Natural killer cell (primary cell): ENCODE measurements around the gene ANKRD61. TPM values are rescaled to one million over a fixed set of nuclear protein-coding genes. Genes with fewer than 3 reads are reported as not detected.
"Not testable (repeated sequence)": the region's sequence is repeated elsewhere in the genome, so short reads cannot be mapped to it uniquely, and the experiment has no call there.

Experiments
- ATAC-seq, 3 donors: fragments of 150-1000 bp in 2 of 3; fragments of 200-7000 bp in 1 of 3; cut with Tn5 transposase; 1 replicate in 1 of 3; 2 replicates in 2 of 3; pipeline ENCODE4 v1.10.0; 2021; ENCODE audit warnings: mild to moderate bottlenecking in 2 of 3, moderate library complexity in 2 of 3
- DNase-seq, 2 donors: peaks; one replicate each; pipeline versions ENCODE4 v3.0.0 to v3.0.0-alpha.2; 2013 to 2021; ENCODE audit warnings: mixed read lengths in 1 of 2
- H3K27ac ChIP-seq: one replicate; pipeline ENCODE4 v1.5.1; 2013; ENCODE audit warnings: mild to moderate bottlenecking, low read length
- H3K27me3 ChIP-seq: one replicate; pipeline ENCODE4 v1.6.1; 2013; ENCODE audit warnings: low read length; ENCODE audit not compliant: control insufficient read depth, insufficient read depth
- H3K36me3 ChIP-seq: one replicate; pipeline ENCODE4 v1.6.1; 2013; ENCODE audit warnings: low read length; ENCODE audit not compliant: control insufficient read depth, insufficient read depth
- H3K4me1 ChIP-seq: one replicate; pipeline ENCODE4 v1.6.1; 2013; ENCODE audit warnings: low read length; ENCODE audit not compliant: control insufficient read depth, insufficient read depth
- H3K4me3 ChIP-seq: one replicate; pipeline ENCODE4 v1.5.1; 2013; ENCODE audit warnings: low read length
- H3K9me3 ChIP-seq: one replicate; pipeline ENCODE4 v1.6.1; 2013; ENCODE audit warnings: low read length; ENCODE audit not compliant: control insufficient read depth, insufficient read depth
- H3K27ac Mint-ChIP-seq, 2 donors: one replicate each; pipeline ENCODE4 v1.8.0; 2022; ENCODE audit warnings: mild to moderate bottlenecking in 2 of 2, mixed read lengths in 2 of 2, moderate library complexity in 1 of 2
- H3K27me3 Mint-ChIP-seq, 2 donors: one replicate each; pipeline ENCODE4 v1.8.0; 2022; ENCODE audit warnings: low read depth in 2 of 2, mixed read lengths in 2 of 2
- H3K36me3 Mint-ChIP-seq: one replicate; pipeline ENCODE4 v1.8.0; 2022; ENCODE audit warnings: mixed read lengths
- H3K4me1 Mint-ChIP-seq, 2 donors: one replicate each; pipeline ENCODE4 v1.8.0; 2022; ENCODE audit warnings: mixed read lengths in 2 of 2
- H3K4me3 Mint-ChIP-seq: one replicate; pipeline ENCODE4 v1.8.0; 2022; ENCODE audit warnings: mild to moderate bottlenecking, moderate library complexity, mixed read lengths
- H3K9me3 Mint-ChIP-seq, 2 donors: one replicate each; pipeline ENCODE4 v1.8.0; 2022; ENCODE audit warnings: mixed read lengths in 2 of 2
- WGBS: methylation state at CpG from one replicate; pipeline ENCODE4 v1.1.7; 2013; ENCODE audit warnings: missing lambda C conversion rate; ENCODE audit not compliant: insufficient coverage; 5-methylcytosine and 5-hydroxymethylcytosine counted together
- intact Hi-C: fragments of 100-400 bp; cut with micrococcal nuclease; formaldehyde crosslinking; loops from one replicate; pipeline ENCODE4 v1.14.2; 2022
- total RNA-seq, 4 donors: library from RNA; stranded (reverse); fragments of 120-200 nt in 1 of 4; gene quantifications; one replicate each; pipeline versions ENCODE4 v1.2.3 to v1.2.4, GENCODE V29; 2013 to 2022
- TF ChIP-seq, protein P1 (sequence below): fragments of 200-600 bp; IDR thresholded peaks from one replicate; pipeline ENCODE4 v1.8.0; 2022; ENCODE audit warnings: antibody characterized with exemption

The ANKRD61 gene
- total RNA-seq, 3 donors from 2014 or later (not counting 1 experiment from before 2014, with no cell fraction given): not detected

DNA sequence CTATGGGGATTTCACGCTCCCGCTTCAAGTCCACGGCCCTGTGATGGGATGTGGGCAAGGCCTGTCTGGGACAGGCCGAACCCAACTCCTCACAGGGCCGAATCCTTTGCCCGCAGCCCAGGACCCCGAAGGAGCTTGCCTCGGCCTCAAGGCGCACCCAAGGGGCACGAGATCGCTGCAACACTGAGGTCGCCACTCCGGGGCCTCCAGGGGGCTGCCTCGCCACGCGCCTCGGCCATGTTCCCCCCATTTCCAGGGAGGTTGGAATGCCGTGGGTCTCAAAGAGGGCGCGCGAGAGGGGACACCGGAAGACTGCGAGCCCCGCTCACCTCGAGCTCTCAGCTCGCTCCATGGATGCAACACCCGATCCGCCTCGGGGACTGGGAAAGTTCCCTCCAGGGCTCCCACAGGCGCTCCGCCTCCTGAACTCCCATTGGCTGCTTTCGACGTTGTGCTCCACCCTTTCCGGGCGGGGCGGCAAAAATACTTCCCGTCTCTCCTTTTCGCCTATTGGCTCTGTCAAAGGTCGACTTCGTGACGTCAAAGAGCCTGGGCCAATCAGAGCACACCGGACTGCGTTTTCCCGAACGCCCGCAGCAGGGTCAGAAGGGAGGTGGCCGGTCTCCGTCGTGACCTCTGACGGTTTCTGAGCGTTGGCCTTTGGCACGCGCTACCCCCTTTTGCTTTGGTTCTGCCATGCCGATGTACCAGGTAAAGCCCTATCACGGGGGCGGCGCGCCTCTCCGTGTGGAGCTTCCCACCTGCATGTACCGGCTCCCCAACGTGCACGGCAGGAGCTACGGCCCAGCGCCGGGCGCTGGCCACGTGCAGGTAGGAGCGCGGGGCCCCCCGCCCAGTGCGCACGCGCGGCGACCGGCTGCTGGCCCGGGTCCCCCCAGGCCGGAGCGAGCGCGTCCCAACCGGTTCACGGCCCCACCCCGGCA lies 22.2 kb upstream of the ANKRD61 start, which contains the start of the genes AIMP2 and PMS2:
TSS of gene AIMP2 (plus strand) at position 605 of the 944 bp plus-strand sequence. CDS start at position 697, 92 bp downstream.
TSS of gene PMS2 (minus strand) at position 382 of the 944 bp plus-strand sequence. CDS start at position 352, 30 bp downstream.
- ATAC-seq (peak; percentile 91 to 94 (median 91)), DNase-seq (peak; percentile 96 to 97)
- Mint-ChIP-seq H3K36me3 (no peaks in the 10 kb centered on the region), H3K27me3 (no peaks in the 10 kb centered on the region), H3K4me3 (peak within 1 kb of the TSS; percentile 96), H3K27ac (peak within 1 kb of the TSS; percentile 89 to 93), H3K9me3 (no peaks in the 10 kb centered on the region), H3K4me1 (peaks cover 11 to 20% of the 10 kb centered on the region in 2 donors)
- H3K27me3 ChIP-seq: no peaks in the 10 kb centered on the region
- no peaks in the 10 kb centered on the region for H3K9me3 ChIP-seq
- TF ChIP-seq, protein P1, sequence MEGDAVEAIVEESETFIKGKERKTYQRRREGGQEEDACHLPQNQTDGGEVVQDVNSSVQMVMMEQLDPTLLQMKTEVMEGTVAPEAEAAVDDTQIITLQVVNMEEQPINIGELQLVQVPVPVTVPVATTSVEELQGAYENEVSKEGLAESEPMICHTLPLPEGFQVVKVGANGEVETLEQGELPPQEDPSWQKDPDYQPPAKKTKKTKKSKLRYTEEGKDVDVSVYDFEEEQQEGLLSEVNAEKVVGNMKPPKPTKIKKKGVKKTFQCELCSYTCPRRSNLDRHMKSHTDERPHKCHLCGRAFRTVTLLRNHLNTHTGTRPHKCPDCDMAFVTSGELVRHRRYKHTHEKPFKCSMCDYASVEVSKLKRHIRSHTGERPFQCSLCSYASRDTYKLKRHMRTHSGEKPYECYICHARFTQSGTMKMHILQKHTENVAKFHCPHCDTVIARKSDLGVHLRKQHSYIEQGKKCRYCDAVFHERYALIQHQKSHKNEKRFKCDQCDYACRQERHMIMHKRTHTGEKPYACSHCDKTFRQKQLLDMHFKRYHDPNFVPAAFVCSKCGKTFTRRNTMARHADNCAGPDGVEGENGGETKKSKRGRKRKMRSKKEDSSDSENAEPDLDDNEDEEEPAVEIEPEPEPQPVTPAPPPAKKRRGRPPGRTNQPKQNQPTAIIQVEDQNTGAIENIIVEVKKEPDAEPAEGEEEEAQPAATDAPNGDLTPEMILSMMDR: no peak
- peaks cover 5% of the 10 kb centered on the region for H3K36me3 ChIP-seq
- peak within 1 kb of the TSS; percentile 88 for H3K27ac ChIP-seq
- H3K4me1 ChIP-seq: peaks cover 14% of the 10 kb centered on the region
- H3K4me3 ChIP-seq: peak within 1 kb of the TSS; percentile 85
- intact Hi-C loops: no loop called here
- under 1% methylated on average over 84 of the region's 84 CpGs for WGBS

DNA sequence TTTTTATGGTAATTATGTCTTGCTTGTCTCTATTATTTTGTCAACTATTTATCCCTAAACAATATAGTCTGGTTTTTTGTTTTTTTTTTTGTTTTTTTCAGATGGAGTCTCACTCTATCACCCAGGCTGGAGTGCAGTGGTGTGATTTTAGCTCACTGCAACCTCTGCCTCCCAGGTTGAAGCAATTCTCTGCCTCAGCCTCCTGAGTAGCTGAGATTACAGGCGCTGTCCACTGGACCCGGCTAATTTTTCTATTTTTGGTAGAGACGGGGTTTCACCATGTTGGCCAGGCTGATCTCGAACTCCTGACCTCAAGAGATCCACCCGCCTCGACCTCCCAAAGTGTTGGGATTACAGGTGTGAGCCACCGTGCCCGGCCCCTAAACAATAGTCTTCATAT lies 20.8 kb upstream of the ANKRD61 start:
- H3K4me3 Mint-ChIP-seq: peak overlapping the region; percentile 84
- DNase-seq, H3K27ac ChIP-seq, H3K4me3 ChIP-seq, H3K36me3 ChIP-seq, H3K9me3 ChIP-seq, H3K27me3 ChIP-seq, intact Hi-C loops, ATAC-seq, H3K27me3 Mint-ChIP-seq, H3K36me3 Mint-ChIP-seq, H3K9me3 Mint-ChIP-seq: not testable (repeated sequence)
- H3K4me1 ChIP-seq: peaks cover 14% of the 10 kb centered on the region
- H3K27ac Mint-ChIP-seq: peak overlapping the region; percentile 89 to 93
- 97% methylated on average over 8 of the region's 8 CpGs for WGBS
- peaks cover 11 to 20% of the 10 kb centered on the region in 2 donors for H3K4me1 Mint-ChIP-seq

DNA sequence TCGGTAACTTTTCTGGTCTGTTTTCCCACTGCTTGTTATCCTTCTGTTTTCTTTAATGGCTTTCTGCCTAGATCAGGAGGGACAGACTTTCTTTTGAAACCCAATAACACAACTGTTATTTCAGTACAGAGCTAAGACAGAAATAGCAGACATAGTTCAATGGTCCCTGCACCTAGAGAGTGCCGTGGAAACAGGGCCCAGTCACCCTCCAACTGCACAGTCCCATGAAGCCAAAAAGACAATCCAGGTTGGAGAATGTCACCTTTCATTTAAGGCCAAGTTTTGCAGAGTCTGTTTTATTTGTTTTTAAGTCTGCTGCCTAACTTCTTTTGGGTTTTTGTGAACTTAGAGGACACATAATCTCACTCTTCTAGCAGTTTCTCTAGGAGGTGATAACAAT lies 19.6 kb upstream of the ANKRD61 start:
- peaks cover 13% of the 10 kb centered on the region for H3K36me3 ChIP-seq
- Mint-ChIP-seq H3K36me3 (no peaks in the 10 kb centered on the region), H3K27me3 (no peaks in the 10 kb centered on the region), H3K4me1 (peaks cover 11 to 20% of the 10 kb centered on the region in 2 donors), H3K27ac (peak overlapping the region in 1 of 2 donors; percentile 38), H3K9me3 (no peaks in the 10 kb centered on the region), H3K4me3 (peak overlapping the region; percentile 40)
- no peaks in the 10 kb centered on the region for H3K9me3 ChIP-seq
- 95% methylated on average over 2 of the region's 2 CpGs for WGBS
- peaks cover 14% of the 10 kb centered on the region for H3K4me1 ChIP-seq
- no peaks in the 10 kb centered on the region for H3K27me3 ChIP-seq
- TF ChIP-seq, protein P1: no peak
- DNase-seq (no peak), ATAC-seq (no peak)
- H3K4me3 ChIP-seq: no peak overlapping the region
- intact Hi-C loops: no loop called here
- no peak overlapping the region for H3K27ac ChIP-seq

DNA sequence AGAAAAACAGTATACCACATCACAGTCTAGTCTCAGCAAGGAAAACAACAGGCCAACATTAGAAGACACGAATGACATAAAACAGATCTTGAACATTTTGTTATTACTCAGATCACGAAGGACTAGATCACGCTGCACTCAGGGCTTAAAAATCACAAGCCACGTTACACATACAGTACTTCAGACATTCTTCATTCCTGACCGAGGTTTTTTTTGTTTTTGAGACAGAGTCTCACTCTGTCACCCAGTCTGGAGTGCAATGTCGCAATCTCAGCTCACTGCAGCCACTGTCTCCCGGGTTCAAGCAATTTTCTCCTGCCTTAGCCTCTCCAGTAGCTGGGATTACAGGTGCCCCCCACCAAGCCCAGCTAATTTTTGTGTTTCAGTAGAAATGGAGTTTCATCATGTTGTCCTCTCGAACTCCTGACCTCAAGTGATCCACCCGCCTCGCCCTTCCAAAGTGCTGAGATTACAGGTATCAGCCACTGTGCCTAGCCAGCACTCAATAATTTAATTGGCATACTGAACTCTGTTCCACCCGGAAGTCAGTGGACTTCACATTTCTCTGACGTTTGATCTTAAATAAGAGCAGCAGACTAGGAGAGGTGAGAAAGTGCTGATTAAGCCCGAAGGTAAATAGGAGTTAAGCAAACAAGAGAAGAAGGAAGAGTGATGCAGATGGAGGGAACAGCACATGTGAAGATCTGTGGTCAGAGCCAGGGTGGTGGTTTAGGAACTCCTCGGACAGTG lies 18.6 kb upstream of the ANKRD61 start:
- Mint-ChIP-seq H3K4me1 (peaks cover 7 to 11% of the 10 kb centered on the region in 2 donors), H3K27ac (no peak overlapping the region), H3K36me3 (no peaks in the 10 kb centered on the region), H3K27me3 (no peaks in the 10 kb centered on the region), H3K4me3 (no peak overlapping the region), H3K9me3 (no peaks in the 10 kb centered on the region)
- H3K4me3 ChIP-seq: no peak overlapping the region
- no peaks in the 10 kb centered on the region for H3K27me3 ChIP-seq
- TF ChIP-seq, protein P1: no peak
- DNase-seq: no peak
- no peak for ATAC-seq
- peaks cover 20% of the 10 kb centered on the region for H3K36me3 ChIP-seq
- no peaks in the 10 kb centered on the region for H3K9me3 ChIP-seq
- intact Hi-C loops: no loop called here
- 86% methylated on average over 14 of the region's 14 CpGs for WGBS
- peaks cover 14% of the 10 kb centered on the region for H3K4me1 ChIP-seq
- no peak overlapping the region for H3K27ac ChIP-seq
